Prostate gland (tissue), 2 donors: ENCODE measurements around the gene KCNH6.

Experiments
- CTCF ChIP-seq, 4 experiments: fragments of 200-600 bp in 2 of 4; fragments of 450-650 bp in 2 of 4; sonication (generic) in 2 of 4; IDR thresholded peaks; 1 replicate in 3 of 4; 2 replicates in 1 of 4; pipeline ENCODE4 v1.5.1; 2016 to 2019; ENCODE audit warnings: antibody characterized with exemption in 4 of 4, mild to moderate bottlenecking in 2 of 4, moderate library complexity in 2 of 4
- POLR2A ChIP-seq: fragments of 450-650 bp; IDR thresholded peaks from one replicate; pipeline ENCODE4 v1.6.1; 2016; ENCODE audit warnings: antibody characterized with exemption, mild to moderate bottlenecking
- POLR2AphosphoS5 ChIP-seq: sonication (generic); formaldehyde crosslinking; IDR thresholded peaks from one replicate; pipeline ENCODE4 v1.6.1; 2017; ENCODE audit warnings: antibody characterized with exemption

GRCh38 chr17:63544467-63545301 lies 21.5 kb downstream of the KCNH6 start:
- TF ChIP-seq CTCF (IDR thresholded peaks at IDR 0.05) (no peak), POLR2AphosphoS5 (no peak), POLR2A (no peak)
